Cardiac muscle cell (in vitro differentiated cells and primary cell): ENCODE measurements around the gene CSNK1G3. TPM values are rescaled to one million over a fixed set of nuclear protein-coding genes. Genes with fewer than 3 reads are reported as not detected.
A peak's percentile ranks its signal among the peaks of the same experiment; 100 is the strongest.

Experiments
- DNase-seq, 2 donors: peaks; one replicate each; pipeline versions ENCODE4 v3.0.0 to v3.0.0-alpha.2; 2010 to 2017; ENCODE audit warnings: low read depth in 1 of 2, low spot score in 1 of 2
- H3K27ac ChIP-seq: fragments of 200-600 bp; sonication (generic); 2 replicates; pipeline ENCODE4 v1.5.1; 2016
- H3K27me3 ChIP-seq: fragments of 200-600 bp; sonication (generic); 2 replicates; pipeline ENCODE4 v1.6.0; 2016; ENCODE audit warnings: control low read depth
- H3K36me3 ChIP-seq: fragments of 200-600 bp; sonication (generic); 2 replicates; pipeline ENCODE4 v1.5.1; 2016; ENCODE audit warnings: control low read depth
- H3K4me1 ChIP-seq: fragments of 200-600 bp; sonication (generic); 2 replicates; pipeline ENCODE4 v1.8.1; 2017; ENCODE audit warnings: low read depth, mild to moderate bottlenecking, mixed run types
- H3K4me3 ChIP-seq: fragments of 200-600 bp; sonication (generic); 2 replicates; pipeline ENCODE4 v1.5.1; 2016; ENCODE audit warnings: mild to moderate bottlenecking
- H3K9me3 ChIP-seq: fragments of 200-600 bp; sonication (generic); 2 replicates; pipeline ENCODE4 v1.5.1; 2017; ENCODE audit warnings: low read depth, mild to moderate bottlenecking, control low read depth
- polyA plus RNA-seq: library from polyadenylated mRNA; unstranded; fragments of >200 nt; fragmentation: Nextera tagmentation; extraction: Ambion mirVana; gene quantifications from 2 replicates; pipeline ENCODE4 v1.2.1, GENCODE V29; 2016
- total RNA-seq: library from RNA; depleted of rRNA; stranded (reverse); fragments of >200 nt; gene quantifications from 2 replicates; pipeline ENCODE4 v1.2.3, GENCODE V29; 2016
- TF ChIP-seq, protein P1 (sequence below): IDR thresholded peaks from 2 replicates; pipeline ENCODE4 v1.5.1; 2012; ENCODE audit warnings: low read depth, mild to moderate bottlenecking, low read length

CSNK1G3 gene
- total and polyA plus RNA-seq, 2 experiments from 2014 or later: 22.1 to 33.4 TPM

GRCh38 chr5:123558762-123559433, 46.9 kb downstream of the CSNK1G3 start:
- Histone ChIP-seq H3K4me3 (no peak overlapping the region), H3K4me1 (peaks cover 11% of the 10 kb centered on the region), H3K9me3 (no peaks in the 10 kb centered on the region), H3K36me3 (no peaks in the 10 kb centered on the region), H3K27me3 (no peaks in the 10 kb centered on the region), H3K27ac (no peak overlapping the region)
- no peak for DNase-seq
- TF ChIP-seq, protein P1, sequence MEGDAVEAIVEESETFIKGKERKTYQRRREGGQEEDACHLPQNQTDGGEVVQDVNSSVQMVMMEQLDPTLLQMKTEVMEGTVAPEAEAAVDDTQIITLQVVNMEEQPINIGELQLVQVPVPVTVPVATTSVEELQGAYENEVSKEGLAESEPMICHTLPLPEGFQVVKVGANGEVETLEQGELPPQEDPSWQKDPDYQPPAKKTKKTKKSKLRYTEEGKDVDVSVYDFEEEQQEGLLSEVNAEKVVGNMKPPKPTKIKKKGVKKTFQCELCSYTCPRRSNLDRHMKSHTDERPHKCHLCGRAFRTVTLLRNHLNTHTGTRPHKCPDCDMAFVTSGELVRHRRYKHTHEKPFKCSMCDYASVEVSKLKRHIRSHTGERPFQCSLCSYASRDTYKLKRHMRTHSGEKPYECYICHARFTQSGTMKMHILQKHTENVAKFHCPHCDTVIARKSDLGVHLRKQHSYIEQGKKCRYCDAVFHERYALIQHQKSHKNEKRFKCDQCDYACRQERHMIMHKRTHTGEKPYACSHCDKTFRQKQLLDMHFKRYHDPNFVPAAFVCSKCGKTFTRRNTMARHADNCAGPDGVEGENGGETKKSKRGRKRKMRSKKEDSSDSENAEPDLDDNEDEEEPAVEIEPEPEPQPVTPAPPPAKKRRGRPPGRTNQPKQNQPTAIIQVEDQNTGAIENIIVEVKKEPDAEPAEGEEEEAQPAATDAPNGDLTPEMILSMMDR: no peak

- TF ChIP-seq, protein P1: no peak
- Histone ChIP-seq H3K4me1 (peaks cover 7% of the 10 kb centered on the region), H3K9me3 (no peaks in the 10 kb centered on the region), H3K27me3 (no peaks in the 10 kb centered on the region), H3K4me3 (no peak overlapping the region), H3K36me3 (no peaks in the 10 kb centered on the region), H3K27ac (no peak overlapping the region)
- peak in 1 of 2 donors; percentile 4 for DNase-seq
Observed at GRCh38 chr5:123559434-123559775, 47.4 kb downstream of the CSNK1G3 start.

DNA sequence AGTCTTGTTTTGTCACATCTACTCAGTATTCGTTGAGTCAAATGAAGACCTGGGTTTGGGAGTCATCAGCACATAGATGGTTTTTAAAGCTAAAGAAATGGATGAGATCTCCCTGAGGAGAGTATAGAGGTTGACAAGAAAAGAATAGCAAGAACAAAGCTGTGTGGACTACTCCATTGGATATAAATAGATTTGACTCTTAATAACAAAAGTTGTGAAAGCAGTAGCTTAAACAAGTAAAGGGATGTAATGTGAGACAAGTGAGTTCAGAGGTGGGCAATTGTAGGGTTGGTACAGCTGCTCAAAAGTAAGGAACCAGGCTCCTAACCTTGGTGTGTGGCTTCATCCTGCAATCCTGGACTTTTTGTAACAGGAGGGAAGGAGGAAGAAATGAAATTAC, 49.3 kb downstream of the CSNK1G3 start:
- no peak overlapping the region for H3K27ac ChIP-seq
- no peak overlapping the region for H3K4me3 ChIP-seq
- DNase-seq: no peak
- no peaks in the 10 kb centered on the region for H3K27me3 ChIP-seq
- no peaks in the 10 kb centered on the region for H3K36me3 ChIP-seq
- H3K9me3 ChIP-seq: no peaks in the 10 kb centered on the region
- H3K4me1 ChIP-seq: no peaks in the 10 kb centered on the region
- TF ChIP-seq, protein P1: no peak

- H3K27me3 ChIP-seq: no peaks in the 10 kb centered on the region
- peaks cover 11% of the 10 kb centered on the region for H3K36me3 ChIP-seq
- no peaks in the 10 kb centered on the region for H3K4me1 ChIP-seq
- no peak overlapping the region for H3K4me3 ChIP-seq
- TF ChIP-seq, protein P1: no peak
- H3K27ac ChIP-seq: no peak overlapping the region
- no peaks in the 10 kb centered on the region for H3K9me3 ChIP-seq
- peak in 1 of 2 donors; percentile 6 for DNase-seq
Observed at GRCh38 chr5:123571927-123572326, 60.0 kb downstream of the CSNK1G3 start.

DNA sequence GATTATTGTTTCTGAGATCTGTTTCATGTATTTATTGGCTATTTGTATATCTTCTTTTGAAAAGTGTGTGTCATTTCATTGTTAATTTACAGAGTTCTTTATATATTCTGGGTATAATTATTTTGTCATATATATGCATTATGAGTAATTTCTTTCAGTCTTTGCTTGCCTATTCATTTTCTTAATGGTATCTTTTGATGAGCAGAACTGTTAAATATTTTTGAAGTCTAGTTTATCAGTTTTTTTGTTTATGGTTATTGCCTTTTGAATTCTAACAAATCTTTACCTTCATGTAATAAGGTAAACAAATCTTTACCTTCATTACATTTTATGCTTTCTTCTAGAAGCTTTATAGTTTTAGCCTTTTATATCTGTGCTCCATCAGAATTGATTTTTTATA, 66.4 kb downstream of the CSNK1G3 start:
- H3K27me3 ChIP-seq: no peaks in the 10 kb centered on the region
- no peak for DNase-seq
- peaks cover 11% of the 10 kb centered on the region for H3K36me3 ChIP-seq
- TF ChIP-seq, protein P1: no peak
- H3K4me3 ChIP-seq: no peak overlapping the region
- no peaks in the 10 kb centered on the region for H3K9me3 ChIP-seq
- H3K27ac ChIP-seq: no peak overlapping the region
- peaks cover 9% of the 10 kb centered on the region for H3K4me1 ChIP-seq

DNA sequence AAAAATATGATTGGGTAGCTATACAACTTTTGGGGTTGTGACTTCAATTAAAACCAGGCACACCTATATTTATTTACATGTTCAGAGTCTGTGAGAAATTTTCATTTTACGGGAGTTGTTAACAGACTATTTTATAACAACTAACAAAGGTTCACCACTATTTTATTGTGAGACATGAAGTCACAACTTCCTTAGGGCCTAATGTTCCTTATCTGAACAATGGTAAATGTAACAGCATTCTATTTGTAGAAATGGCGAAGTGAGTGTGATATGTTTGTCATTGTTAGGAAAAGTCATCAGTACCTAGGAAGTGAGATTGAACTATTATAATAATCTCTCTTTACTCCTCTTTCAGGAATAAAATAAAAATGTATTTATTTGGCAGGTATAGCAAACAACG, 67.4 kb downstream of the CSNK1G3 start:
- no peaks in the 10 kb centered on the region for H3K27me3 ChIP-seq
- peak overlapping the region; percentile 6 for H3K27ac ChIP-seq
- no peak overlapping the region for H3K4me3 ChIP-seq
- no peak for DNase-seq
- TF ChIP-seq, protein P1: no peak
- peaks cover 11% of the 10 kb centered on the region for H3K36me3 ChIP-seq
- H3K4me1 ChIP-seq: peaks cover 9% of the 10 kb centered on the region
- no peaks in the 10 kb centered on the region for H3K9me3 ChIP-seq
